Measurements from ENCODE around the gene HES1. TPM values are rescaled to one million over a fixed set of nuclear protein-coding genes. Genes with fewer than 3 reads are reported as not detected.

The HES1 gene
- polyA plus RNA-seq, 1 donor from 2014 or later, result 0.25 TPM

GRCh38 chr3:194178669-194179068 lies 42.7 kb downstream of the HES1 start:
- Histone ChIP-seq H3K36me3 (ENCODE audit: insufficient read depth, low read length) (no peaks in the 10 kb centered on the region), H3K27ac (ENCODE audit: low read length) (no peak overlapping the region), H3K79me2 (replicated peaks; ENCODE audit: insufficient read depth, low read length) (no peaks in the 10 kb centered on the region), H3K27me3 (ENCODE audit: insufficient read depth, low read depth, low read length) (no peaks in the 10 kb centered on the region), H3K9me3 (ENCODE audit: low read length) (no peaks in the 10 kb centered on the region), H3K4me3 (ENCODE audit: low read length) (no peak overlapping the region), H3K9ac (ENCODE audit: low read length) (no peak overlapping the region), H3F3A (ENCODE audit: insufficient read depth, low read length, poor library complexity, severe bottlenecking) (no peaks in the 10 kb centered on the region), H4K20me1 (ENCODE audit: insufficient read depth) (no peaks in the 10 kb centered on the region), H2AFZ (ENCODE audit: low read depth, low read length) (no peak overlapping the region), H3K9me2 (ENCODE audit: insufficient read depth, low read length) (no peaks in the 10 kb centered on the region), H3K4me2 (ENCODE audit: low read length) (no peak overlapping the region)
- no peak for TF ChIP-seq RAD21 (conservative IDR thresholded peaks at IDR 0.05)
- no peak for TF ChIP-seq SMC3 (conservative IDR thresholded peaks at IDR 0.05; ENCODE audit: poor library complexity)
- no peak for TF ChIP-seq CTCF (IDR thresholded peaks at IDR 0.05; ENCODE audit: poor library complexity, severe bottlenecking)
- no peak for TF ChIP-seq EP300 (conservative IDR thresholded peaks at IDR 0.05; ENCODE audit: poor library complexity, severe bottlenecking)
- no peak for TF ChIP-seq TAF1 (IDR thresholded peaks at IDR 0.05; ENCODE audit: low read depth)
- TF ChIP-seq EZH2 (IDR thresholded peaks at IDR 0.05; ENCODE audit: borderline replicate concordance, insufficient read depth, low read length, poor library complexity, severe bottlenecking), result no peak
- TF ChIP-seq POLR2AphosphoS5 (IDR thresholded peaks at IDR 0.05), result no peak
- no peak for TF ChIP-seq MXI1 (conservative IDR thresholded peaks at IDR 0.05; ENCODE audit: poor library complexity, severe bottlenecking)
- no peak for TF ChIP-seq REST (IDR thresholded peaks at IDR 0.05; ENCODE audit: borderline replicate concordance)

GRCh38 chr3:194180570-194180969 lies 44.6 kb downstream of the HES1 start:
- Histone ChIP-seq H3F3A (ENCODE audit: insufficient read depth, low read length, poor library complexity, severe bottlenecking) (no peaks in the 10 kb centered on the region), H3K9me3 (ENCODE audit: low read length) (no peaks in the 10 kb centered on the region), H4K20me1 (ENCODE audit: insufficient read depth) (no peaks in the 10 kb centered on the region), H3K27ac (ENCODE audit: low read length) (no peak overlapping the region), H3K9ac (ENCODE audit: low read length) (no peak overlapping the region), H3K4me2 (ENCODE audit: low read length) (no peak overlapping the region), H3K79me2 (replicated peaks; ENCODE audit: insufficient read depth, low read length) (no peaks in the 10 kb centered on the region), H3K9me2 (ENCODE audit: insufficient read depth, low read length) (no peaks in the 10 kb centered on the region), H3K4me3 (ENCODE audit: low read length) (no peak overlapping the region), H2AFZ (ENCODE audit: low read depth, low read length) (no peak overlapping the region), H3K27me3 (ENCODE audit: insufficient read depth, low read depth, low read length) (no peaks in the 10 kb centered on the region), H3K36me3 (ENCODE audit: insufficient read depth, low read length) (no peaks in the 10 kb centered on the region)
- TF ChIP-seq RAD21 (conservative IDR thresholded peaks at IDR 0.05) (no peak), SMC3 (conservative IDR thresholded peaks at IDR 0.05; ENCODE audit: poor library complexity) (no peak), CTCF (IDR thresholded peaks at IDR 0.05; ENCODE audit: poor library complexity, severe bottlenecking) (no peak), POLR2AphosphoS5 (IDR thresholded peaks at IDR 0.05) (no peak), EP300 (conservative IDR thresholded peaks at IDR 0.05; ENCODE audit: poor library complexity, severe bottlenecking) (no peak), EZH2 (IDR thresholded peaks at IDR 0.05; ENCODE audit: borderline replicate concordance, insufficient read depth, low read length, poor library complexity, severe bottlenecking) (no peak), MXI1 (conservative IDR thresholded peaks at IDR 0.05; ENCODE audit: poor library complexity, severe bottlenecking) (no peak), TAF1 (IDR thresholded peaks at IDR 0.05; ENCODE audit: low read depth) (no peak), REST (IDR thresholded peaks at IDR 0.05; ENCODE audit: borderline replicate concordance) (no peak)

Data from neural cell (in vitro differentiated cells).